GM21529 (cell line): Measurements from ENCODE around the gene VASP.

Source experiments
- ATAC-seq: cut with Tn5 transposase; IDR thresholded peaks from one replicate; pipeline ENCODE4 v1.9.1; 2021; ENCODE audit not compliant: unreplicated experiment

The VASP gene

DNA sequence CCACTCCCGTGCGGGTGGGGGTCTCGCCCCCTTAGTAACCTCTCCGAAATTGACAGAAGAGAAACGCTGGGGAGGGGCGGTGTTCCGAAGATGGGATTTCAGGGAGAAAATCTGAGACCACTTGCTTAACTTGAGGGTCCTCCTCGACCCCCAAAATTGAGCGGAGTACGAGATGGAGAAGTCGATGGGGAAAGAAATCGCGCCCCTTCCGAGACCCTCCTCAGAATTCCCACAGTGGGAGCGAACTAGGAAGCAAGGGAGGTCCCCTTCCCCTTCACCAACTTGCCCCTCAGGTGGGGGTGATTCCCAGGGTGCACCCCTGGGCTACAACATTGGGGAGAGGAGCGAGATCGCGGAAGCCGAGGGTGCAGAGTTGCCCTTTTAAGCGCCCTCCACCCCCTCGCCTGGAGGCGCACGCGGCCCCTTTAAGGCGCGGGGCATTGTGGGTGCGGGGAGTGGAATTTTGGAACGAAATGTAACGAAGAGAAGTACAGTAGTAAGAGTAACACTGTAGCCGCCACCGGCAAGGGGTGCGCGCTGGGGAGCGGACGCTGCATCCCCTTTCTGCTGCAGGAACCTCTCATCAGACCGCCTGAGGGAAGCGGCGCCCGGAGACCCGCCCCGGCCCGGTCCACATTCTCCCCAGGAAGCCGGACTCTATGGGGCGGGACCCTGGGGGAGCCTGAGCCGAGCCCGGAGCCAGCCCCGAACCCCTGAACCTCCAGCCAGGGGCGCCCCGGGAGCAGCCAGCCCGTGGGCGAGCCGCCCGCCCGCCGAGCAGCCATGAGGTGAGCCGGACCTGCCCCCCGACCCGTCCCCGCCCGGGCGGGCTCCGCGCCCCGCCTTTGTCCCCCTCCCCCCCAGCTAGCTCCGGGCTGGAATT is at the start of gene VASP:
Gene VASP, plus strand, starts transcription at position 491 of the 883 bp plus-strand sequence. Its CDS starts 293 bp downstream, at position 784.
- peak; percentile 43 for ATAC-seq

DNA sequence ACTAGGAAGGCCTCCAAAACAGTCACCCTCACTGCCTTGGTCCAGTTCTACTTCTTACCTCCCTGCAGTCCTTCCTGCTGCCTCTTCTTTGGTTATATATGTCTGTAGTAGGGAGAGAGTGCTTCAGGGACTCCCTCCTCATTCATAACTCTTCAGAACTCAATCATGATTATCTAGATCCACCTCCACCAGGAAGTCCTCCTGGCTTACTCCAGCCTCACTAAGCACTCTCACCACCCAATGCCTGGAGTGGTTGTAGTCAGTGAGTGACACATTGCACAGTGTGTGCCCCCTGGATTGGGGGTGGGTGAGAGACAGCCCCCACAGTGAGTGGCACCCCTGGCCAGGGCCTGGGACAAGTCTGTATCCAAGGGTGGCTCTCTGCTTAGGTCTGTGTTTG is 49.5 kb upstream of the VASP start:
- ATAC-seq: no peak

GRCh38 chr19:45460807-45461347 is 46.4 kb upstream of the VASP start:
- no peak for ATAC-seq

GRCh38 chr19:45462174-45462573 is 45.1 kb upstream of the VASP start:
- no peak for ATAC-seq

DNA sequence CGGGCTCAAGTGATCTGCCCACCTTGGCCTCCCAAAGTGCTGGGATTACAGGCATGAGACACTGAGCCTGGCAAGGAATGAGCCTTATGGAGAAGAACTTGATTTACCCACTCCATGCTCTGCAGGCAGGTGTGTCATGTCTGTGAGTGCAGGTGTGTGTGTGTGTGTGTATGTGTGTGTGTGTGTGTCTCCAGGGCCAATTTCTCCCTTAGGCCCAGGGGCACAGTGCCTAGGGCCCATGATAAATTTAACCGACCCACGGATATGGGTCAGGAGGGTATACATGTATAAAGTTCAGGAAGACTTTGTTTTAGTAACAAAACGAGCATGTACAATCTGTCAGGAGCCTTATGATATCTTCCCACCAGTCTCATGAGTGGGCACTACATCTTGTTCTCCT is 44.0 kb upstream of the VASP start:
- no peak for ATAC-seq

GRCh38 chr19:45464274-45464673 is 43.0 kb upstream of the VASP start:
- ATAC-seq: no peak

DNA sequence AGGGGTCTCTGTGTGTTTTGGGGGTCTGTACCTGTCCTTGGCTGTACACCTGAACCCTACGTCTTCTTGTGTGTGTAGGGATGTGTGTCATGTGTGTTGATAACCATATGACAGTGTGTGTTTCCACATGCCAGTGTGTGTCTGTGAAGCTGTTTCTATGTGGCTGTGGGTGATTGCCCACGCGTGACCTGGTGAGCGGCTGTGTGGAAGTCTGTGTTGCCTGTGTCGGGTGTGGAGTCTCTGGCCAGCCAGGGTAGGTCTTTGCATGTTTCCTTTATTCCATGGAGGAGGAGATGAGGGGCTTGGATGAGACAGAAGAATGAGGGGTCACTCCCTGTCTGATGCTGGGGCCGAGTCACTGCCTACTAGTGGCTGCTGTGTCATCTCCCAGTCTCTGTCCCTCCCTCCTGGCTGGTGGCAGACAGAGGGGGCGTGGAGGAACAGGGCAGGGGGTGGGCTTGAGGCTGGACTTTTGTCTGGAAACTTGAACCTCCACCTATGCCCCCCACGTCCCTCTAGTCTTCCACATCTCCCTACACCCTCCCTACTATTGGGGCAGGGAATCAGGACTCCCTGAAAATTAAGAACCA is 42.3 kb upstream of the VASP start:
- ATAC-seq: no peak

DNA sequence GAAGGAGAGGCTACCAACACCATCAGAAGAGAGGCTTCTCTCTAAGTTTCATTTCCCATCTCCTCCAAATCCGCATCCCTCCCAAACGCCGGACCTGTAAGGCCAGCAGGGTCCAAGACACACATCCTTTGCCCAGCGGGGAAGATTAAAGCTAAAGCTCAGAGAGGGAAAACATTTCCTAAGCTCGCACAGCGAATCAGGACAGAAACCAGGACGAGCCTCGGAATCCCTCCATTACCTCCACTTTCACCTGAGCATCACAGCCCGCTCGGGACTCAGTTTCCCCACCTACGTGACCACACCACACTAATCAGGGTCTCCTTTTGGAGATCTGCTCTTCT is 40.2 kb upstream of the VASP start:
- ATAC-seq: no peak

GRCh38 chr19:45467456-45468158 is 39.7 kb upstream of the VASP start, which contains the start of gene FOSB:
FOSB (plus strand) TSS chr19:45467996; CDS start chr19:45468587, 591 bp downstream.
- ATAC-seq: peak; percentile 43

DNA sequence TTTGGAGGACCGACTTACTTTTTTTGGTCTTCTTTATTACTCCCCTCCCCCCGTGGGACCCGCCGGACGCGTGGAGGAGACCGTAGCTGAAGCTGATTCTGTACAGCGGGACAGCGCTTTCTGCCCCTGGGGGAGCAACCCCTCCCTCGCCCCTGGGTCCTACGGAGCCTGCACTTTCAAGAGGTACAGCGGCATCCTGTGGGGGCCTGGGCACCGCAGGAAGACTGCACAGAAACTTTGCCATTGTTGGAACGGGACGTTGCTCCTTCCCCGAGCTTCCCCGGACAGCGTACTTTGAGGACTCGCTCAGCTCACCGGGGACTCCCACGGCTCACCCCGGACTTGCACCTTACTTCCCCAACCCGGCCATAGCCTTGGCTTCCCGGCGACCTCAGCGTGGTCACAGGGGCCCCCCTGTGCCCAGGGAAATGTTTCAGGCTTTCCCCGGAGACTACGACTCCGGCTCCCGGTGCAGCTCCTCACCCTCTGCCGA is 39.1 kb upstream of the VASP start:
- ATAC-seq: no peak

- ATAC-seq: peak; percentile 20
These were observed 38.5 kb upstream of the VASP start for GRCh38 chr19:45468803-45469131.

GRCh38 chr19:45469132-45469944 is 37.9 kb upstream of the VASP start:
- peak; percentile 54 for ATAC-seq

DNA sequence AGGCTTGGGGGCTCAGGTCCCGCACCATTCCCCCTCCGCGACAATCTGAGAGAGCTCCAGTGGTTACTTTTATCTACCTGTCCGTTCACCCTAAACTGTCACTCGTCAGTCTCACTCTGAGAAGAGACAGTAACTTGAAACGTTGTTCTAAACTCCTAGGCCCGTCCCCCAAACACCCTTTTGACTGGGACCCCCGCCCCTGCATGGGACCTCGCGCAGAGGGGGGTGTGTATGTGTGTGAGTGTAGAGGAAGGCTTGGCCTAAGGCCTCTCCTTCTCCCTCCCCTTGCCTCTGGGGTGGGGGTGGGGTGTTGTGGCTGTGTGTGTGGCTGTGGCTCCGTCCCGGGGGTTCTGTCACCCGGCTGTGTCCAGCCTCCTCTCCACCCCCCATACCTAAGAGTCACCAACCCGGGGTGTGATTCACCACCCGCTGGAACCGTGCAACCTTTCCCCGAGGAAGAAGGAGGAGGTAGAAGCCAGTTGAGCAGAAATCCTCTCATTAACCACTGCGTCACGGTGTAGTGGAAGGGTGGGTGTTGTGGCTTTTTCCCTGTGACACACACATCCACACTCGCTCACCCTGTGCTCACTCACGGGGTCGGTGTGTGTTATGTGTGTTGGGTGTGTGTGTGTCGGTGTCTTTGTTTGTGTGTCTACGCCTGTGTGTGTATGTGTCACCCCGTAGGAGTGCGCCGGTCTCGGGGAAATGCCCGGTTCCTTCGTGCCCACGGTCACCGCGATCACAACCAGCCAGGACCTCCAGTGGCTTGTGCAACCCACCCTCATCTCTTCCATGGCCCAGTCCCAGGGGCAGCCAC is 37.1 kb upstream of the VASP start:
- ATAC-seq: no peak

- no peak for ATAC-seq
These were observed 36.6 kb upstream of the VASP start for GRCh38 chr19:45470762-45471081.

DNA sequence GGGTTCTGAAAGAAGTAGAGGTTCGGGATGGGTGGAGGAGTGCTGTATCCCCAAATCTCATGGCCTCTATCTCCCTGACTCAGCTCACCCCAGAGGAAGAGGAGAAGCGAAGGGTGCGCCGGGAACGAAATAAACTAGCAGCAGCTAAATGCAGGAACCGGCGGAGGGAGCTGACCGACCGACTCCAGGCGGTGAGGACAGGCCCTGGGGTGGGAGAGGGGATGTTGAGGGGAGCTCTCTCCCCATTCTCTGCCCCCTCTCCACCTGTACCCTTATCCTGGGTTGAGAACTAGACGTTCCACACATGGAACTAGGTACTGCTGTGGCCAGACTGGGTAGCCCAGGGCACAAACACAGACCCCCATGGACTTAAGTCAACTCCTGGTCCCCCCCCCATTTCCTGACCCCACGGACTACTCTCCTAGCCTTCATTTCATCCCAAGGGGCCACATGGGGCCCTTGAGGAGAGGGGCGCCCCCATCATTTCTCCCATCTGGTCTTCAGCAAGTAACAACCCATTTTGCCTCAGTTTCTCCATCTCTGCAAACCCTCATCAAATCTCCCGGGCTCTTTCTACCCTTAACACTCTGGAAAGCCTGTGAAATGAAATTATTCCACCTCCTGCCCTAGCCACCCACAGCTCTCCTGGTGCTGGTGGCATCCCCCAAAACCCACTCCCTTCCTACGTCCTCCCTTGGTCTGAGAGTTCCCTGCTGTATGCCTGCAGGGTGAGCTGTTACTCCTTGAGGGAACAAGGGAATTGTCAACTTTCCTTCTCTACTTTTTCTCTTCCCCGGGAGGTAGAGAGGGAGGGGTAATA is 36.0 kb upstream of the VASP start:
- ATAC-seq: no peak

DNA sequence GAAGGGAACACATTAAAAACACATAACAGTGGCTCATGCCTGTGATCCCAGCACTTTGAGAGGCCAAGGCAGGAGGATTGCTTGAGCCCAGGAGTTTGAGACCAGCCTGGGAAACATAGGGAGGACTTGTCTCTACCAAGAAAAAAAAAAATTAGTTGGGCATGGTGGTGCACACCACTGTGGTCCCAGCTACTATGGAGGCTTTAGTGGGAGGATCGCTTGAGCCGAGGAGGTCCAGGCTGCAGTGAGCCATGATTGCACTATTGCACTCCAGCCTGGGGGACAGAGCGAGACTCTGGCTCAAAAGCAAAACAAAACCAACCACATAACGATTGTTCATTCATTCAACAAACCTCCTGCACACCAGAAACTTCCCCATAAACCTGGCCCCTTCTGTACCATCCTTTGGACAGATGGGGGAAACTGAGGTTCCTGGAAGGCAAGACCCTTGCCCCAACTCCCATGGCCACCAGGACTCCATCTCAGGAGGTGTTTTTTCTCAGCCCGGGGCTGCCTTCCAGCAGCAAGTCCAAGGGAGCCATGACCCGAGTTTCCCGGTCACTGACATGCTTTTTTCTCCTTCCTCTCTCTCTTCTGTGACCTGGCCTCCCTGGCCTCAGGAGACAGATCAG is 35.2 kb upstream of the VASP start:
- ATAC-seq: no peak

DNA sequence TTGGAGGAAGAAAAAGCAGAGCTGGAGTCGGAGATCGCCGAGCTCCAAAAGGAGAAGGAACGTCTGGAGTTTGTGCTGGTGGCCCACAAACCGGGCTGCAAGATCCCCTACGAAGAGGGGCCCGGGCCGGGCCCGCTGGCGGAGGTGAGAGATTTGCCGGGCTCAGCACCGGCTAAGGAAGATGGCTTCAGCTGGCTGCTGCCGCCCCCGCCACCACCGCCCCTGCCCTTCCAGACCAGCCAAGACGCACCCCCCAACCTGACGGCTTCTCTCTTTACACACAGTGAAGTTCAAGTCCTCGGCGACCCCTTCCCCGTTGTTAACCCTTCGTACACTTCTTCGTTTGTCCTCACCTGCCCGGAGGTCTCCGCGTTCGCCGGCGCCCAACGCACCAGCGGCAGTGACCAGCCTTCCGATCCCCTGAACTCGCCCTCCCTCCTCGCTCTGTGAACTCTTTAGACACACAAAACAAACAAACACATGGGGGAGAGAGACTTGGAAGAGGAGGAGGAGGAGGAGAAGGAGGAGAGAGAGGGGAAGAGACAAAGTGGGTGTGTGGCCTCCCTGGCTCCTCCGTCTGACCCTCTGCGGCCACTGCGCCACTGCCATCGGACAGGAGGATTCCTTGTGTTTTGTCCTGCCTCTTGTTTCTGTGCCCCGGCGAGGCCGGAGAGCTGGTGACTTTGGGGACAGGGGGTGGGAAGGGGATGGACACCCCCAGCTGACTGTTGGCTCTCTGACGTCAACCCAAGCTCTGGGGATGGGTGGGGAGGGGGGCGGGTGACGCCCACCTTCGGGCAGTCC is 34.5 kb upstream of the VASP start:
- no peak for ATAC-seq

DNA sequence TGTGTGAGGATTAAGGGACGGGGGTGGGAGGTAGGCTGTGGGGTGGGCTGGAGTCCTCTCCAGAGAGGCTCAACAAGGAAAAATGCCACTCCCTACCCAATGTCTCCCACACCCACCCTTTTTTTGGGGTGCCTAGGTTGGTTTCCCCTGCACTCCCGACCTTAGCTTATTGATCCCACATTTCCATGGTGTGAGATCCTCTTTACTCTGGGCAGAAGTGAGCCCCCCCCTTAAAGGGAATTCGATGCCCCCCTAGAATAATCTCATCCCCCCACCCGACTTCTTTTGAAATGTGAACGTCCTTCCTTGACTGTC is 34.0 kb upstream of the VASP start:
- no peak for ATAC-seq
